Measurements from ENCODE around the gene MBNL3.

DNA sequence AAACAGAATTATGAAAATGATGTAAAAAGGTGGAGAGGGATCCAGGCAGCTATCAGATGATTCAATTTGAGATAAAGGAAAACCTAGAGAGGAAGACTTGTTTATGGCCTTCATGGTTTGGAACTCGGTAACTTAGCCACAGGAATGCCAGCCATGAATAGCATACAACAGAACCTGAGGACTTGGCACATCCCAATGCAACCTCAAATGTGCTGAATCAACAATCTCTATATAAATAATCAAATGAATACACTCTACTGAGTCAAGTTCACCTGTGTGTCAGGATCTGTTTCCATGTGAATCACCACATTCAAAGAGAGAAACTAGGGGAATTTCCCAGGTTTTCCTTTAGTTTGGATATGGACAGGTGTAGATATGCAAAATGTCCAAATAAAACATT, 86.9 kb downstream of the MBNL3 start:
- TF ChIP-seq, protein P1, sequence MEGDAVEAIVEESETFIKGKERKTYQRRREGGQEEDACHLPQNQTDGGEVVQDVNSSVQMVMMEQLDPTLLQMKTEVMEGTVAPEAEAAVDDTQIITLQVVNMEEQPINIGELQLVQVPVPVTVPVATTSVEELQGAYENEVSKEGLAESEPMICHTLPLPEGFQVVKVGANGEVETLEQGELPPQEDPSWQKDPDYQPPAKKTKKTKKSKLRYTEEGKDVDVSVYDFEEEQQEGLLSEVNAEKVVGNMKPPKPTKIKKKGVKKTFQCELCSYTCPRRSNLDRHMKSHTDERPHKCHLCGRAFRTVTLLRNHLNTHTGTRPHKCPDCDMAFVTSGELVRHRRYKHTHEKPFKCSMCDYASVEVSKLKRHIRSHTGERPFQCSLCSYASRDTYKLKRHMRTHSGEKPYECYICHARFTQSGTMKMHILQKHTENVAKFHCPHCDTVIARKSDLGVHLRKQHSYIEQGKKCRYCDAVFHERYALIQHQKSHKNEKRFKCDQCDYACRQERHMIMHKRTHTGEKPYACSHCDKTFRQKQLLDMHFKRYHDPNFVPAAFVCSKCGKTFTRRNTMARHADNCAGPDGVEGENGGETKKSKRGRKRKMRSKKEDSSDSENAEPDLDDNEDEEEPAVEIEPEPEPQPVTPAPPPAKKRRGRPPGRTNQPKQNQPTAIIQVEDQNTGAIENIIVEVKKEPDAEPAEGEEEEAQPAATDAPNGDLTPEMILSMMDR (IDR thresholded peaks at IDR 0.05; ENCODE audit: low read length) = no peak
- TF ChIP-seq EZH2 (optimal IDR thresholded peaks at IDR 0.05; ENCODE audit: low read depth, low read length) = no peak
- TF ChIP-seq EZH2phosphoT487 (IDR thresholded peaks at IDR 0.05; ENCODE audit: low read length) = no peak

Data from MM.1S (cell line).